H9 (cell line): ENCODE measurements around the gene TM7SF3. TPM values are rescaled to one million over a fixed set of nuclear protein-coding genes. Genes with fewer than 3 reads are reported as not detected.

Experiments
- DNase-seq: peaks from one replicate; pipeline ENCODE4 v3.0.0-alpha.2; 2017
- H2AFZ ChIP-seq: one replicate; pipeline ENCODE4 v1.6.1; 2013; ENCODE audit warnings: mild to moderate bottlenecking, low read length, control low read depth, moderate library complexity
- H2AK5ac ChIP-seq: 2 replicates; pipeline ENCODE4 v1.6.1; 2013; ENCODE audit warnings: low read length, control low read depth, mixed read lengths; ENCODE audit not compliant: insufficient read length
- H2BK120ac ChIP-seq: one replicate; pipeline ENCODE4 v1.6.1; 2013; ENCODE audit warnings: low read depth, mild to moderate bottlenecking, low read length, control low read depth, inconsistent platforms; ENCODE audit not compliant: poor library complexity, severe bottlenecking
- H2BK12ac ChIP-seq: 2 replicates; pipeline ENCODE4 v1.6.1; 2013; ENCODE audit warnings: low read length, control low read depth, mixed read lengths, low read depth; ENCODE audit not compliant: insufficient read length
- H2BK15ac ChIP-seq: 2 replicates; pipeline ENCODE4 v1.6.1; 2013; ENCODE audit warnings: low read depth, low read length, control low read depth
- H2BK20ac ChIP-seq: one replicate; pipeline ENCODE4 v1.6.1; 2013; ENCODE audit warnings: low read depth, mild to moderate bottlenecking, low read length, control low read depth, inconsistent platforms; ENCODE audit not compliant: poor library complexity, severe bottlenecking
- H2BK5ac ChIP-seq: 2 replicates; pipeline ENCODE4 v1.6.1; 2013; ENCODE audit warnings: low read length, control low read depth, mixed read lengths; ENCODE audit not compliant: insufficient read length
- H3K14ac ChIP-seq: 2 replicates; pipeline ENCODE4 v1.6.1; 2013; ENCODE audit warnings: low read length, control low read depth; ENCODE audit not compliant: insufficient read depth
- H3K18ac ChIP-seq: 2 replicates; pipeline ENCODE4 v1.6.1; 2013; ENCODE audit warnings: low read depth, mild to moderate bottlenecking, mixed read lengths, low read length, control low read depth; ENCODE audit not compliant: insufficient read length
- H3K23ac ChIP-seq: 2 replicates; pipeline ENCODE4 v1.6.1; 2013; ENCODE audit warnings: low read length, control low read depth, mixed read lengths, low read depth; ENCODE audit not compliant: insufficient read length
- H3K23me2 ChIP-seq: 2 replicates; pipeline ENCODE4 v1.6.1; 2013; ENCODE audit warnings: low read depth, mild to moderate bottlenecking, mixed read lengths, low read length, control low read depth; ENCODE audit not compliant: insufficient read length, poor library complexity, severe bottlenecking
- H3K27ac ChIP-seq: 2 replicates; pipeline ENCODE4 v1.5.1; 2013; ENCODE audit warnings: low read length, control low read depth, mixed read lengths, low read depth; ENCODE audit not compliant: insufficient read length
- H3K27me3 ChIP-seq: 2 replicates; pipeline ENCODE4 v1.6.1; 2013; ENCODE audit warnings: low read length, control low read depth, inconsistent platforms; ENCODE audit not compliant: insufficient read depth
- H3K4ac ChIP-seq: 2 replicates; pipeline ENCODE4 v1.6.1; 2013; ENCODE audit warnings: low read depth, mild to moderate bottlenecking, control low read depth, inconsistent platforms, low read length, moderate library complexity
- H3K4me1 ChIP-seq: 2 replicates; pipeline ENCODE4 v1.6.1; 2013; ENCODE audit warnings: low read length, control low read depth, inconsistent platforms; ENCODE audit not compliant: insufficient read depth
- H3K4me2 ChIP-seq: 2 replicates; pipeline ENCODE4 v1.6.1; 2013; ENCODE audit warnings: low read length, control low read depth, mixed read lengths; ENCODE audit not compliant: insufficient read length, insufficient read depth
- H3K56ac ChIP-seq: 2 replicates; pipeline ENCODE4 v1.6.1; 2013; ENCODE audit warnings: low read depth, mild to moderate bottlenecking, mixed read lengths, low read length, control low read depth; ENCODE audit not compliant: insufficient read length
- H3K79me1 ChIP-seq: 2 replicates; pipeline ENCODE4 v1.6.1; 2013; ENCODE audit warnings: low read depth, mild to moderate bottlenecking, moderate library complexity, low read length, control low read depth, inconsistent platforms; ENCODE audit not compliant: insufficient read depth, poor library complexity, severe bottlenecking
- H3K79me2 ChIP-seq: 2 replicates; pipeline ENCODE4 v1.6.1; 2013; ENCODE audit warnings: low read length, control low read depth, inconsistent platforms; ENCODE audit not compliant: insufficient read depth
- H3K9ac ChIP-seq: 2 replicates; pipeline ENCODE4 v1.6.1; 2013; ENCODE audit warnings: low read length, control low read depth, mixed read lengths; ENCODE audit not compliant: insufficient read length; ENCODE audit errors: extremely low read depth
- H3K9me3 ChIP-seq: one replicate; pipeline ENCODE4 v1.6.1; 2013; ENCODE audit warnings: low read depth, low read length, inconsistent platforms; ENCODE audit not compliant: control insufficient read depth
- H3T11ph ChIP-seq: one replicate; pipeline ENCODE4 v1.6.1; 2013; ENCODE audit warnings: mild to moderate bottlenecking, low read length, control low read depth, inconsistent platforms
- H4K20me1 ChIP-seq: one replicate; pipeline ENCODE4 v1.6.1; 2013; ENCODE audit not compliant: control insufficient read depth, insufficient read length, insufficient read depth
- H4K5ac ChIP-seq: 2 replicates; pipeline ENCODE4 v1.6.1; 2013; ENCODE audit warnings: low read depth, mild to moderate bottlenecking, mixed read lengths, low read length, control low read depth; ENCODE audit not compliant: insufficient read length
- H4K8ac ChIP-seq: replicated peaks from 2 replicates; pipeline ENCODE4 v1.6.1; 2013; ENCODE audit warnings: low read length, control low read depth, mixed read lengths, low read depth; ENCODE audit not compliant: insufficient read length
- H4K91ac ChIP-seq: 2 replicates; pipeline ENCODE4 v1.6.1; 2013; ENCODE audit warnings: low read depth, mild to moderate bottlenecking, moderate library complexity, mixed read lengths, low read length, control low read depth; ENCODE audit not compliant: insufficient read length
- H3K27ac Mint-ChIP-seq, 3 experiments: 2 replicates in 2 of 3; 3 replicates in 1 of 3; pipeline ENCODE4 v1.8.0; 2020 to 2021; ENCODE audit warnings: mixed read lengths in 3 of 3, mild to moderate bottlenecking in 1 of 3, moderate library complexity in 1 of 3
- H3K27me3 Mint-ChIP-seq: 2 replicates; pipeline ENCODE4 v1.8.0; 2021; ENCODE audit warnings: low read depth, mild to moderate bottlenecking, moderate library complexity, mixed read lengths
- H3K36me3 Mint-ChIP-seq, 3 experiments: 2 replicates in 2 of 3; 3 replicates in 1 of 3; pipeline ENCODE4 v1.8.0; 2020 to 2021; ENCODE audit warnings: low read depth in 3 of 3, mixed read lengths in 3 of 3; ENCODE audit not compliant: insufficient read depth in 1 of 3
- H3K4me1 Mint-ChIP-seq, 2 experiments: 2 replicates each; pipeline ENCODE4 v1.8.0; 2020; ENCODE audit warnings: mixed read lengths in 2 of 2
- H3K4me3 Mint-ChIP-seq, 2 experiments: 2 replicates in 1 of 2; 3 replicates in 1 of 2; pipeline ENCODE4 v1.8.0; 2020 to 2021; ENCODE audit warnings: mild to moderate bottlenecking in 2 of 2, mixed read lengths in 2 of 2, moderate library complexity in 1 of 2
- H3K9me3 Mint-ChIP-seq, 2 experiments: 2 replicates in 1 of 2; 3 replicates in 1 of 2; pipeline ENCODE4 v1.8.0; 2020; ENCODE audit warnings: mild to moderate bottlenecking in 2 of 2, mixed read lengths in 2 of 2, moderate library complexity in 1 of 2
- WGBS: extraction: QIAGEN DNeasy Blood & Tissue Kit; methylation state at CpG from one replicate; pipeline ENCODE4 v1.1.7; 2013; ENCODE audit warnings: missing lambda C conversion rate, low lambda C conversion rate, mixed read lengths; ENCODE audit not compliant: insufficient read length; ENCODE audit errors: extremely low coverage; 5-methylcytosine and 5-hydroxymethylcytosine counted together
- total RNA-seq: library from RNA; stranded (reverse); gene quantifications from 2 replicates; pipeline ENCODE4 v1.2.1, GENCODE V29; 2021
- TF ChIP-seq, protein P1 (sequence below): fragments of 200-600 bp; sonication (generic); conservative IDR thresholded peaks from 3 replicates; pipeline ENCODE4 v1.8.0; 2021; ENCODE audit warnings: antibody characterized with exemption, mild to moderate bottlenecking

The TM7SF3 gene
- total RNA-seq, 1 experiment from 2014 or later, result 74.9 TPM

DNA sequence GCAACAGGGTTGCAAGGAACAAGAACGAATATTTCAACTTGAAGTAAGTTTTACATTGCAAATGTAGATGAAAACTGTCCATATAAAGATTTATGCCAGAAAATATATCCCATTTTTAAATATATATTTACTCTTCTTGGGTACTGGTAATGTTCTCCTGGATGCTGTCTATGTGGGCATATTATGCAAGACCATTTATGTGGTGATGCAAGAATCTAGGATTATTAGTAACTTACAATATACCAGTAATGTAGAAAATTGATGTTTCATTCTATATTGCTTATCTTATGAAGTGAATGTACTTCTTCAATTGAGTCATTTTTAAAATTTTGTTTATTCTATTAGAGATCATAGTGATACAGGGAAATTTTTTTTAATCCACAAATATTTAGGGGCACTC, 50.8 kb downstream of the TM7SF3 start:
- no peaks in the 10 kb centered on the region for H4K20me1 ChIP-seq
- H3K4ac ChIP-seq, result no peak overlapping the region
- no peaks in the 10 kb centered on the region for H3K4me1 ChIP-seq
- no peak overlapping the region for H3K18ac ChIP-seq
- no peak overlapping the region for H2BK120ac ChIP-seq
- Mint-ChIP-seq H3K4me3 (no peak overlapping the region), H3K4me1 (no peaks in the 10 kb centered on the region), H3K36me3 (peaks cover 2 to 38% (median 15%) of the 10 kb centered on the region in 3 experiments; a peak in 5 of 7 replicates), H3K27me3 (no peaks in the 10 kb centered on the region), H3K27ac (no peak overlapping the region), H3K9me3 (no peaks in the 10 kb centered on the region)
- no peak overlapping the region for H3K9ac ChIP-seq
- no peak for DNase-seq
- H3K9me3 ChIP-seq, result no peaks in the 10 kb centered on the region
- H3K79me2 ChIP-seq, result no peaks in the 10 kb centered on the region
- H3K14ac ChIP-seq, result no peak overlapping the region
- no peak overlapping the region for H2BK15ac ChIP-seq
- H3K23me2 ChIP-seq, result no peaks in the 10 kb centered on the region
- no peak overlapping the region for H2BK12ac ChIP-seq
- no peak overlapping the region for H4K8ac ChIP-seq
- H3K79me1 ChIP-seq, result no peaks in the 10 kb centered on the region
- no CpG with 5 or more reads among the region's 1 CpG for WGBS
- TF ChIP-seq, protein P1, sequence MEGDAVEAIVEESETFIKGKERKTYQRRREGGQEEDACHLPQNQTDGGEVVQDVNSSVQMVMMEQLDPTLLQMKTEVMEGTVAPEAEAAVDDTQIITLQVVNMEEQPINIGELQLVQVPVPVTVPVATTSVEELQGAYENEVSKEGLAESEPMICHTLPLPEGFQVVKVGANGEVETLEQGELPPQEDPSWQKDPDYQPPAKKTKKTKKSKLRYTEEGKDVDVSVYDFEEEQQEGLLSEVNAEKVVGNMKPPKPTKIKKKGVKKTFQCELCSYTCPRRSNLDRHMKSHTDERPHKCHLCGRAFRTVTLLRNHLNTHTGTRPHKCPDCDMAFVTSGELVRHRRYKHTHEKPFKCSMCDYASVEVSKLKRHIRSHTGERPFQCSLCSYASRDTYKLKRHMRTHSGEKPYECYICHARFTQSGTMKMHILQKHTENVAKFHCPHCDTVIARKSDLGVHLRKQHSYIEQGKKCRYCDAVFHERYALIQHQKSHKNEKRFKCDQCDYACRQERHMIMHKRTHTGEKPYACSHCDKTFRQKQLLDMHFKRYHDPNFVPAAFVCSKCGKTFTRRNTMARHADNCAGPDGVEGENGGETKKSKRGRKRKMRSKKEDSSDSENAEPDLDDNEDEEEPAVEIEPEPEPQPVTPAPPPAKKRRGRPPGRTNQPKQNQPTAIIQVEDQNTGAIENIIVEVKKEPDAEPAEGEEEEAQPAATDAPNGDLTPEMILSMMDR, result no peak
- H3K27me3 ChIP-seq, result no peaks in the 10 kb centered on the region
- no peak overlapping the region for H2BK20ac ChIP-seq
- H3K23ac ChIP-seq, result no peak overlapping the region
- no peak overlapping the region for H3T11ph ChIP-seq
- H3K27ac ChIP-seq, result no peak overlapping the region
- no peak overlapping the region for H2AK5ac ChIP-seq
- H3K4me2 ChIP-seq, result no peak overlapping the region
- H4K91ac ChIP-seq, result no peak overlapping the region
- no peak overlapping the region for H3K56ac ChIP-seq
- no peak overlapping the region for H2AFZ ChIP-seq
- no peak overlapping the region for H2BK5ac ChIP-seq
- no peak overlapping the region for H4K5ac ChIP-seq
